HepG2 (cell line): ENCODE measurements around the gene TLCD3B. TPM values are rescaled to one million over a fixed set of nuclear protein-coding genes. Genes with fewer than 3 reads are reported as not detected.
A peak's percentile ranks its signal among the peaks of the same experiment; 100 is the strongest.

ENCODE experiments used
- ATAC-seq: fragments of 200-7000 bp; cut with Tn5 transposase; 3 replicates; pipeline ENCODE4 v1.9.1; 2020; ENCODE audit warnings: mild to moderate bottlenecking, moderate library complexity
- BruUV-seq: library from RNA; stranded (reverse); fragments of 400-500 nt; replicated peaks from 2 replicates; lab custom pipeline; 2021; lab: Mats Ljungman, UMichigan
- CTCF ChIA-PET: fragments of 300-600 bp; formaldehyde crosslinking; extraction: SDS; loops from one replicate; lab custom pipeline; 2021; ENCODE audit warnings: low total read pairs, inconsistent platforms, low intra/inter-chr PET ratio; lab: Yijun Ruan, JAX
- POLR2A ChIA-PET: fragments of 350-600 bp; sonication (Branson Sonifier 250); formaldehyde crosslinking; loops from one replicate; lab custom pipeline; 2020; ENCODE audit warnings: antibody characterized with exemption, inconsistent platforms; lab: Yijun Ruan, JAX
- DNase-seq: peaks from one replicate; pipeline ENCODE4 v3.0.0-alpha.2; 2015; ENCODE audit warnings: low spot score
- FAIRE-seq: peaks from 3 replicates; lab custom pipeline; 2011; peaks lifted over from hg19 to GRCh38; lab: Jason Lieb, UNC
- H2AFZ ChIP-seq: one replicate; pipeline ENCODE4 v1.6.1; 2011; ENCODE audit warnings: low read length, inconsistent platforms
- H3K27ac ChIP-seq: fragments of 300-600 bp; 3 replicates; pipeline ENCODE4 v1.8.0; 2011; ENCODE audit warnings: mixed run types, mild to moderate bottlenecking, mixed read lengths, low read length, inconsistent platforms; ENCODE audit not compliant: insufficient read depth; ENCODE audit errors: extremely low read length
- H3K27me3 ChIP-seq, 2 experiments: fragments of 200-600 bp in 1 of 2; 2 replicates in 1 of 2; 3 replicates in 1 of 2; pipeline versions ENCODE4 v1.6.0 to v1.8.0; 2011; ENCODE audit warnings: low read length in 2 of 2, mild to moderate bottlenecking in 2 of 2, moderate library complexity in 2 of 2, inconsistent platforms in 1 of 2; ENCODE audit not compliant: insufficient read depth in 2 of 2, control insufficient read depth in 1 of 2
- H3K36me3 ChIP-seq, 2 experiments: fragments of 200-600 bp in 1 of 2; replicated peaks in 1 of 2; 2 replicates in 1 of 2; 3 replicates in 1 of 2; pipeline versions ENCODE4 v1.5.1 to v1.8.0; 2011; ENCODE audit warnings: low read length in 2 of 2, inconsistent platforms in 1 of 2; ENCODE audit not compliant: insufficient read depth in 2 of 2, control insufficient read depth in 1 of 2
- H3K4me1 ChIP-seq: 2 replicates; pipeline ENCODE4 v1.5.1; 2012; ENCODE audit warnings: low read length, inconsistent platforms; ENCODE audit not compliant: insufficient read depth
- H3K4me2 ChIP-seq: 2 replicates; pipeline ENCODE4 v1.6.0; 2011; ENCODE audit warnings: low read depth, low read length, inconsistent platforms
- H3K4me3 ChIP-seq, 3 experiments: fragments of 200-600 bp in 1 of 3; sonication (generic), shearing (Covaris generic) in 1 of 3; replicated peaks in 1 of 3; 2 replicates each; pipeline ENCODE4 v1.5.1; 2011 to 2016; ENCODE audit warnings: low read length in 3 of 3, inconsistent platforms in 2 of 3, low read depth in 2 of 3, mild to moderate bottlenecking in 2 of 3, control low read depth in 1 of 3, mixed read lengths in 1 of 3; ENCODE audit not compliant: insufficient read depth in 1 of 3
- H3K79me2 ChIP-seq: one replicate; pipeline ENCODE4 v1.6.1; 2011; ENCODE audit warnings: low read length, inconsistent platforms; ENCODE audit not compliant: insufficient read depth
- H3K9ac ChIP-seq: 2 replicates; pipeline ENCODE4 v1.6.0; 2011; ENCODE audit warnings: mild to moderate bottlenecking, low read depth, low read length, inconsistent platforms; ENCODE audit not compliant: insufficient read depth
- H3K9me3 ChIP-seq: 2 replicates; pipeline ENCODE4 v1.5.1; 2012; ENCODE audit warnings: mild to moderate bottlenecking, low read length
- H4K20me1 ChIP-seq: 2 replicates; pipeline ENCODE4 v1.6.0; 2011; ENCODE audit warnings: inconsistent platforms, mild to moderate bottlenecking, low read length, moderate library complexity; ENCODE audit not compliant: insufficient read depth
- ADNP ChIP-seq: sonication (generic); formaldehyde crosslinking; IDR thresholded peaks from 2 replicates; pipeline ENCODE4 v1.4.0; 2020; ENCODE audit warnings: missing genetic modification reagents
- ATF6 ChIP-seq: sonication (generic); formaldehyde crosslinking; conservative IDR thresholded peaks from 2 replicates; pipeline ENCODE4 v1.4.0; 2020; ENCODE audit warnings: missing genetic modification reagents
- ATRX ChIP-seq: sonication (generic); formaldehyde crosslinking; IDR thresholded peaks from 2 replicates; pipeline ENCODE4 v1.4.0; 2020; ENCODE audit warnings: missing genetic modification reagents, borderline replicate concordance
- FOXA1 ChIP-seq, 2 experiments: fragments of 450-650 bp in 1 of 2; sonication (generic) in 1 of 2; formaldehyde crosslinking in 1 of 2; IDR thresholded peaks; 2 replicates each; pipeline versions ENCODE4 v1.4.0 to v1.6.1; 2016 to 2020; ENCODE audit warnings: missing genetic modification reagents in 1 of 2
- HES4 ChIP-seq: sonication (generic); formaldehyde crosslinking; IDR thresholded peaks from 2 replicates; pipeline ENCODE4 v1.9.0; 2021; ENCODE audit warnings: mild to moderate bottlenecking, missing genetic modification reagents, borderline replicate concordance
- HIC2 ChIP-seq: sonication (generic); formaldehyde crosslinking; IDR thresholded peaks from 2 replicates; pipeline ENCODE4 v1.9.0; 2022; ENCODE audit warnings: low read depth, missing genetic modification reagents
- IRF2 ChIP-seq: IDR thresholded peaks from 2 replicates; pipeline ENCODE4 v1.6.1; 2018; ENCODE audit warnings: missing genetic modification reagents, missing compliant biosample characterization
- NFIC ChIP-seq: IDR thresholded peaks from 2 replicates; pipeline ENCODE4 v1.6.1; 2012; ENCODE audit warnings: mild to moderate bottlenecking, low read length, inconsistent platforms
- NR2F6 ChIP-seq, 2 experiments: IDR thresholded peaks; 2 replicates each; pipeline ENCODE4 v1.6.1; 2016; ENCODE audit warnings: antibody characterized with exemption in 1 of 2, mild to moderate bottlenecking in 1 of 2
- RELA ChIP-seq: sonication (generic); formaldehyde crosslinking; IDR thresholded peaks from 2 replicates; pipeline ENCODE4 v1.4.0; 2020; ENCODE audit warnings: missing genetic modification reagents
- THAP7 ChIP-seq: sonication (generic); formaldehyde crosslinking; IDR thresholded peaks from 2 replicates; pipeline ENCODE4 v1.8.1; 2023; ENCODE audit warnings: mild to moderate bottlenecking, missing genetic modification reagents
- TOE1 ChIP-seq: sonication (generic); formaldehyde crosslinking; IDR thresholded peaks from 2 replicates; pipeline ENCODE4 v1.4.0; 2020; ENCODE audit warnings: mild to moderate bottlenecking, missing genetic modification reagents
- ZC3H4 ChIP-seq: sonication (generic); formaldehyde crosslinking; IDR thresholded peaks from 2 replicates; pipeline ENCODE4 v1.4.0; 2020; ENCODE audit warnings: missing genetic modification reagents, borderline replicate concordance
- ZFAT ChIP-seq: sonication (generic); formaldehyde crosslinking; conservative IDR thresholded peaks from 2 replicates; pipeline ENCODE4 v1.8.1; 2023; ENCODE audit warnings: missing genetic modification reagents, inconsistent platforms
- ZFP90 ChIP-seq: sonication (generic); formaldehyde crosslinking; IDR thresholded peaks from 2 replicates; pipeline ENCODE4 v1.8.0; 2022; ENCODE audit warnings: missing genetic modification reagents, mild to moderate bottlenecking, inconsistent platforms, borderline replicate concordance
- ZMYM3 ChIP-seq: sonication (generic); formaldehyde crosslinking; IDR thresholded peaks from 2 replicates; pipeline ENCODE4 v1.5.1; 2020; ENCODE audit warnings: mild to moderate bottlenecking, missing genetic modification reagents
- ZNF547 ChIP-seq: sonication (generic); formaldehyde crosslinking; IDR thresholded peaks from 2 replicates; pipeline ENCODE4 v1.5.1; 2020; ENCODE audit warnings: mild to moderate bottlenecking, missing genetic modification reagents
- ZNF576 ChIP-seq: sonication (generic); formaldehyde crosslinking; IDR thresholded peaks from 2 replicates; pipeline ENCODE4 v1.4.0; 2020; ENCODE audit warnings: mild to moderate bottlenecking, missing genetic modification reagents
- ZNF747 ChIP-seq: sonication (generic); formaldehyde crosslinking; IDR thresholded peaks from 2 replicates; pipeline ENCODE4 v1.8.1; 2023; ENCODE audit warnings: missing genetic modification reagents, mild to moderate bottlenecking, borderline replicate concordance
- WGBS: methylation state at CpG from one replicate; pipeline ENCODE4 v1.1.6; 2017; ENCODE audit warnings: low lambda C conversion rate; 5-methylcytosine and 5-hydroxymethylcytosine counted together
- in situ Hi-C: cut with HindIII; loops from 2 replicates; pipeline ENCODE4 v1.10.0; 2017; ENCODE audit warnings: low pct_unique_long_range_greater_than_20kb; ENCODE audit not compliant: extremely low pct_ligation_motif_present
- intact Hi-C: fragments of 100-400 bp; cut with micrococcal nuclease; formaldehyde crosslinking; loops from one replicate; pipeline ENCODE4 v1.10.0; 2022; ENCODE audit not compliant: unreplicated experiment
- polyA plus RNA-seq, 8 experiments: library from polyadenylated mRNA; depleted of rRNA in 3 of 8; stranded (reverse) in 7 of 8; unstranded in 1 of 8; fragments of >200 nt; fragmentation: Illumina TruSeq in 4 of 8; extraction: Trizol in 4 of 8; gene quantifications; 2 replicates each; pipeline versions ENCODE4 v1.2.1 to v1.2.3, GENCODE V29; 2011 to 2016; ENCODE audit warnings: low read depth in 4 of 8, missing spikeins in 1 of 8, mixed read lengths in 1 of 8; ENCODE audit not compliant: insufficient read depth in 1 of 8
- total RNA-seq, 5 experiments: library from RNA; depleted of rRNA; stranded (reverse); fragments of >200 nt; fragmentation: Illumina TruSeq; extraction: Trizol; gene quantifications; 2 replicates each; pipeline ENCODE4 v1.2.3, GENCODE V29; 2016; ENCODE audit warnings: low read depth in 1 of 5

Gene TLCD3B
- total and polyA plus RNA-seq, 2 of the 13 experiments (the other 11 are each of a cell fraction or from before 2014, with no cell fraction given) = not detected

- peak overlapping the region; percentile 68 to 100 (median 76) for H3K4me3 ChIP-seq
- DNase-seq (no peak), FAIRE-seq (no peak), ATAC-seq (no peak)
- H3K4me1 ChIP-seq = peaks cover 28% of the 10 kb centered on the region
- H2AFZ ChIP-seq = no peak overlapping the region
- H3K79me2 ChIP-seq = peaks cover 45% of the 10 kb centered on the region
- peaks cover 0 to 2% of the 10 kb centered on the region in 2 experiments; a peak in 1 of 5 replicates for H3K27me3 ChIP-seq
- intact Hi-C loops = no loop called here
- H4K20me1 ChIP-seq = peaks cover 28% of the 10 kb centered on the region
- in situ Hi-C loops = no loop called here
- no TSS peak for BruUV-seq
- peaks cover 13 to 20% of the 10 kb centered on the region in 2 experiments for H3K36me3 ChIP-seq
- ChIA-PET CTCF (interaction anchor here (0.9 kb wide), 1 partner anchor 29 kb away, joined by 3 read pairs; no protein-coding TSS in a partner anchor), POLR2A (interaction anchor here (0.6 to 9.1 kb wide), 8 partner anchors 9 to 569 kb away, joined by 3 to 120 read pairs (median 4); partner anchors contain the start of gene TBX6)
- H3K9me3 ChIP-seq = no peaks in the 10 kb centered on the region
- 45% methylated on average over 11 of the region's 12 CpGs for WGBS
- H3K4me2 ChIP-seq = peak overlapping the region; percentile 95
- peak overlapping the region; percentile 87 for H3K9ac ChIP-seq
- peak overlapping the region; percentile 95 for H3K27ac ChIP-seq
- TF ChIP-seq ZFAT (CRISPR knock-in tag) = no peak
- TF ChIP-seq ZMYM3 (CRISPR knock-in tag) = peak; percentile 80
- TF ChIP-seq ADNP = 0 out of 2 replicates have a peak, but pooled peaks have one; percentile 11
- TF ChIP-seq ATRX (CRISPR knock-in tag) = 0 out of 2 replicates have a peak, but pooled peaks have one; percentile 20
- 0 out of 2 replicates have a peak, but pooled peaks have one; percentile 63 for TF ChIP-seq THAP7 (CRISPR knock-in tag)
- 0 out of 2 replicates have a peak, but pooled peaks have one; percentile 17 for TF ChIP-seq IRF2
- no peak for TF ChIP-seq NR2F6 (IDR thresholded peaks at IDR 0.05)
- TF ChIP-seq NR2F6 (CRISPR knock-in tag; IDR thresholded peaks at IDR 0.05) = no peak
- no peak for TF ChIP-seq NFIC
- 0 out of 2 replicates have a peak, but pooled peaks have one; percentile 54 for TF ChIP-seq RELA (CRISPR knock-in tag)
- TF ChIP-seq ZFP90 (CRISPR knock-in tag) = 0 out of 2 replicates have a peak, but pooled peaks have one; percentile 14
- peak; percentile 78 for TF ChIP-seq ZNF547 (CRISPR knock-in tag)
- TF ChIP-seq ZNF747 = peak; percentile 10; the same call in 1 of the 2 replicates
- TF ChIP-seq HIC2 (CRISPR knock-in tag) = peak; percentile 69
- TF ChIP-seq TOE1 (CRISPR knock-in tag) = peak; percentile 21; the same call in 1 of the 2 replicates
- TF ChIP-seq HES4 (CRISPR knock-in tag) = peak; percentile 51; the same call in 1 of the 2 replicates
- TF ChIP-seq ATF6 (CRISPR knock-in tag) = no peak
- no peak for TF ChIP-seq ZNF576 (CRISPR knock-in tag)
- TF ChIP-seq ZC3H4 (CRISPR knock-in tag) = no peak
- TF ChIP-seq FOXA1 (IDR thresholded peaks at IDR 0.05) = no peak
- 0 out of 2 replicates have a peak, but pooled peaks have one; percentile 2 for TF ChIP-seq FOXA1 (CRISPR knock-in tag; IDR thresholded peaks at IDR 0.05)
Observed at GRCh38 chr16:30063278-30063892, 32.3 kb upstream of the TLCD3B start.
